HL-60 (cell line): ENCODE data around the gene EFCAB6.

Source experiments
- DNase-seq, 2 experiments: peaks; one replicate each; pipeline ENCODE4 v3.0.0-alpha.2; 2010 to 2020; ENCODE audit warnings: low read depth in 1 of 2, low spot score in 1 of 2
- H3K27ac ChIP-seq: fragments of 250-450 bp; sonication (Bioruptor Pico); replicated peaks from 2 replicates; pipeline ENCODE4 v1.5.1; 2020; ENCODE audit warnings: mild to moderate bottlenecking, moderate library complexity
- H3K27me3 ChIP-seq: fragments of 250-450 bp; sonication (Bioruptor Pico); 2 replicates; pipeline ENCODE4 v1.5.1; 2021; ENCODE audit warnings: mild to moderate bottlenecking, moderate library complexity; ENCODE audit not compliant: insufficient read depth, poor library complexity, severe bottlenecking
- H3K4me3 ChIP-seq: replicated peaks from 2 replicates; pipeline ENCODE4 v1.5.1; 2011; ENCODE audit warnings: mild to moderate bottlenecking, control low read depth, low read length; ENCODE audit not compliant: insufficient read depth
- CTCF ChIP-seq: IDR thresholded peaks from one replicate; pipeline ENCODE4 v1.5.1; 2011; ENCODE audit warnings: low read length, control low read depth, inconsistent platforms; ENCODE audit not compliant: insufficient read depth
- GABPA ChIP-seq: IDR thresholded peaks from 2 replicates; pipeline ENCODE4 v1.6.1; 2012; ENCODE audit warnings: low read depth
- POLR2AphosphoS5 ChIP-seq: IDR thresholded peaks from 2 replicates; pipeline ENCODE4 v1.6.1; 2012; ENCODE audit warnings: low read depth
- REST ChIP-seq: IDR thresholded peaks from 2 replicates; pipeline ENCODE4 v1.6.1; 2012; ENCODE audit warnings: low read depth; ENCODE audit not compliant: insufficient replicate concordance
- SPI1 ChIP-seq: IDR thresholded peaks from 2 replicates; pipeline ENCODE4 v1.6.1; 2012; ENCODE audit warnings: low read depth, mild to moderate bottlenecking, borderline replicate concordance

The EFCAB6 gene

GRCh38 chr22:43622886-43623285, 189.2 kb downstream of the EFCAB6 start:
- TF ChIP-seq CTCF (no peak), GABPA (no peak), SPI1 (no peak), POLR2AphosphoS5 (no peak), REST (no peak)
- no peak overlapping the region for H3K27ac ChIP-seq
- DNase-seq = no peak
- no peaks in the 10 kb centered on the region for H3K27me3 ChIP-seq
- no peak overlapping the region for H3K4me3 ChIP-seq

GRCh38 chr22:43620197-43620596, 191.9 kb downstream of the EFCAB6 start:
- DNase-seq = no peak
- Histone ChIP-seq H3K27me3 (no peaks in the 10 kb centered on the region), H3K27ac (no peak overlapping the region), H3K4me3 (no peak overlapping the region)
- TF ChIP-seq GABPA = no peak
- TF ChIP-seq SPI1 = no peak
- no peak for TF ChIP-seq CTCF
- TF ChIP-seq REST = no peak
- no peak for TF ChIP-seq POLR2AphosphoS5

GRCh38 chr22:43618517-43618916, 193.6 kb downstream of the EFCAB6 start:
- no peaks in the 10 kb centered on the region for H3K27me3 ChIP-seq

More at GRCh38 chr22:43618517-43618916, 193.6 kb downstream of the EFCAB6 start:
- TF ChIP-seq CTCF (no peak), REST (no peak), POLR2AphosphoS5 (no peak), SPI1 (no peak), GABPA (no peak)
- DNase-seq = no peak
- no peak overlapping the region for H3K4me3 ChIP-seq
- H3K27ac ChIP-seq = no peak overlapping the region
